ENCODE results near the gene KIF25.

DNA sequence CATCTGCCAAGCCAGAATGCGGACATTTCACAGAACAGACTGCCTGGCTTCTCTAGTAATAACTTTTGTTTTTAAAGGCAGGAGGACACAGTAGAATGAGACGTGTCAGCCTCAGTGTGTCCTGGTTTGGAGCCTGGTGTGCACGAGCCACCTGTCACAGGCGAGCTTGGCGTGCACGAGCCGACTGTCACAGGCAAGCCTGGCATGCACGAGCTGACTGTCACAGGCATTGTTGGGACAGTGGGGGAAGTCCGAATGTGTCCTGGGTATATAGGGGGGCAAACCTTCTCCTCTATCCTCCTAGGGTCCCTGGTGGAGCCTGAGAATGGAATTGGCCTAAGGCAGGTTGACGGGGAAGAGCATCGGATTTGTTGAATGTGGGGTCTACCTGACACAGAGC lies 7.5 kb downstream of the KIF25 start:
- TF ChIP-seq ZC3H10 (CRISPR knock-in tag; IDR thresholded peaks at IDR 0.05), result no peak
- TF ChIP-seq ZFP3 (CRISPR knock-in tag; IDR thresholded peaks at IDR 0.05), result no peak
- TF ChIP-seq OSR1 (CRISPR knock-in tag; IDR thresholded peaks at IDR 0.05), result no peak
- no peak for TF ChIP-seq RARB (CRISPR knock-in tag; IDR thresholded peaks at IDR 0.05)
